Measurements from ENCODE around the gene ANGEL1. TPM values are rescaled to one million over a fixed set of nuclear protein-coding genes. Genes with fewer than 3 reads are reported as not detected.

Gene ANGEL1
- total and polyA plus RNA-seq, 2 donors (not counting 1 experiment from before 2014, with no cell fraction given), result 13.1 to 27.3 TPM

GRCh38 chr14:76781648-76782051, 31.0 kb downstream of the ANGEL1 start:
- DNase-seq, result no peak
- H3K4me1 Mint-ChIP-seq, result no peaks in the 10 kb centered on the region
- no peak overlapping the region for H3K4me3 Mint-ChIP-seq
- no peak overlapping the region for H3K27ac Mint-ChIP-seq
- Histone ChIP-seq H4K20me1 (ENCODE audit: control insufficient read depth, insufficient read depth, low read length, poor library complexity, severe bottlenecking) (no peaks in the 10 kb centered on the region), H3K79me2 (ENCODE audit: control insufficient read depth, insufficient read depth, low read length) (no peaks in the 10 kb centered on the region), H3K9me3 (ENCODE audit: control extremely low read depth in 1 of 3, control insufficient read depth in 2 of 3, insufficient read depth in 1 of 3, low read length in 2 of 3) (no peaks in the 10 kb centered on the region), H3K9ac (ENCODE audit: low read length) (no peak overlapping the region), H2AFZ (ENCODE audit: insufficient read depth, low read depth, low read length, poor library complexity, severe bottlenecking) (no peak overlapping the region), H3K36me3 (replicated peaks in 1 of 2; ENCODE audit: control extremely low read depth in 1 of 2, control insufficient read depth in 1 of 2, extremely low read depth in 1 of 2, insufficient read depth in 2 of 2, low read length in 1 of 2) (peaks cover 0 to 35% of the 10 kb centered on the region in 2 experiments), H3K4me1 (ENCODE audit: control insufficient read depth in 2 of 2, insufficient read depth in 2 of 2, low read length in 2 of 2) (no peaks in the 10 kb centered on the region), H3K4me2 (replicated peaks; ENCODE audit: low read depth, low read length, poor library complexity, severe bottlenecking) (no peak overlapping the region), H3K27me3 (replicated peaks in 1 of 4; ENCODE audit: control extremely low read depth in 1 of 4, control insufficient read depth in 3 of 4, insufficient read depth in 4 of 4, low read length in 3 of 4) (no peaks in the 10 kb centered on the region), H3K27ac (ENCODE audit: low read length in 2 of 2) (no peak overlapping the region), H3K4me3 (ENCODE audit: control extremely low read depth in 1 of 5, extremely low read depth in 1 of 5, insufficient read depth in 1 of 5, low read depth in 2 of 5, low read length in 4 of 5) (no peak overlapping the region)
- intact Hi-C loops (cut with micrococcal nuclease), result no loop called here
- TF ChIP-seq EZH2 (IDR thresholded peaks at IDR 0.05; ENCODE audit: borderline replicate concordance, insufficient read depth, low read depth, low read length, poor library complexity, severe bottlenecking) (no peak), CTCF (IDR thresholded peaks at IDR 0.05) (no peak)
- ChIA-PET POLR2A (no interaction called here), CTCF (interaction anchor here (1.5 kb wide), 2 partner anchors 10 to 12 kb away, joined by 3 to 4 read pairs; no protein-coding TSS in a partner anchor)
- no peak for ATAC-seq (ENCODE audit: low read depth)
- H3K9me3 Mint-ChIP-seq (ENCODE audit: insufficient read depth), result no peaks in the 10 kb centered on the region
- no peaks in the 10 kb centered on the region for H3K27me3 Mint-ChIP-seq
- WGBS (ENCODE audit: insufficient coverage), result 91% methylated on average over 1 of the region's 2 CpGs

- CTCF ChIA-PET, result interaction anchor here (1.5 kb wide), 2 partner anchors 10 to 12 kb away, joined by 3 to 4 read pairs; no protein-coding TSS in a partner anchor
These were observed 31.6 kb downstream of the ANGEL1 start for GRCh38 chr14:76780875-76781647.

More at GRCh38 chr14:76780875-76781647, 31.6 kb downstream of the ANGEL1 start:
- Histone ChIP-seq H3K79me2 (ENCODE audit: control insufficient read depth, insufficient read depth, low read length) (no peaks in the 10 kb centered on the region), H3K4me2 (replicated peaks; ENCODE audit: low read depth, low read length, poor library complexity, severe bottlenecking) (no peak overlapping the region), H3K4me1 (ENCODE audit: control insufficient read depth in 2 of 2, insufficient read depth in 2 of 2, low read length in 2 of 2) (no peaks in the 10 kb centered on the region), H3K9ac (ENCODE audit: low read length) (no peak overlapping the region), H3K27me3 (replicated peaks in 1 of 4; ENCODE audit: control extremely low read depth in 1 of 4, control insufficient read depth in 3 of 4, insufficient read depth in 4 of 4, low read length in 3 of 4) (no peaks in the 10 kb centered on the region), H3K27ac (ENCODE audit: low read length in 2 of 2) (no peak overlapping the region), H3K36me3 (replicated peaks in 1 of 2; ENCODE audit: control extremely low read depth in 1 of 2, control insufficient read depth in 1 of 2, extremely low read depth in 1 of 2, insufficient read depth in 2 of 2, low read length in 1 of 2) (peaks cover 0 to 32% of the 10 kb centered on the region in 2 experiments), H3K4me3 (ENCODE audit: control extremely low read depth in 1 of 5, extremely low read depth in 1 of 5, insufficient read depth in 1 of 5, low read depth in 2 of 5, low read length in 4 of 5) (no peak overlapping the region), H3K9me3 (ENCODE audit: control extremely low read depth in 1 of 3, control insufficient read depth in 2 of 3, insufficient read depth in 1 of 3, low read length in 2 of 3) (no peaks in the 10 kb centered on the region), H4K20me1 (ENCODE audit: control insufficient read depth, insufficient read depth, low read length, poor library complexity, severe bottlenecking) (no peaks in the 10 kb centered on the region), H2AFZ (ENCODE audit: insufficient read depth, low read depth, low read length, poor library complexity, severe bottlenecking) (no peak overlapping the region)
- intact Hi-C loops (cut with micrococcal nuclease), result no loop called here
- H3K27me3 Mint-ChIP-seq, result no peaks in the 10 kb centered on the region
- no peak for ATAC-seq (ENCODE audit: low read depth)
- WGBS (ENCODE audit: insufficient coverage), result 95% methylated on average over 11 of the region's 11 CpGs
- no peaks in the 10 kb centered on the region for H3K9me3 Mint-ChIP-seq (ENCODE audit: insufficient read depth)
- TF ChIP-seq CTCF (IDR thresholded peaks at IDR 0.05) (no peak), EZH2 (IDR thresholded peaks at IDR 0.05; ENCODE audit: borderline replicate concordance, insufficient read depth, low read depth, low read length, poor library complexity, severe bottlenecking) (no peak)
- no peaks in the 10 kb centered on the region for H3K4me1 Mint-ChIP-seq
- H3K4me3 Mint-ChIP-seq, result no peak overlapping the region
- POLR2A ChIA-PET, result no interaction called here
- H3K27ac Mint-ChIP-seq, result no peak overlapping the region
- DNase-seq, result no peak

Measured in B cell (primary cell).